ENCODE data around the gene MAPKBP1. TPM values are rescaled to one million over a fixed set of nuclear protein-coding genes. Genes with fewer than 3 reads are reported as not detected.

The MAPKBP1 gene
- total RNA-seq, 4 donors from 2014 or later, result 18.4 to 37.6 (median 29.8) TPM

GRCh38 chr15:41865490-41866055 is 91.3 kb downstream of the MAPKBP1 start:
- no peak overlapping the region for H3K27ac ChIP-seq
- no peak for DNase-seq
- intact Hi-C loops (cut with DNase I), result no loop called here
- no peaks in the 10 kb centered on the region for H3K9me3 ChIP-seq
- TF ChIP-seq POLR2A (IDR thresholded peaks at IDR 0.05) (no peak), CTCF (IDR thresholded peaks at IDR 0.05) (no peak)
- H3K4me1 ChIP-seq, result peaks cover 0 to 21% (median 11%) of the 10 kb centered on the region in 3 donors
- H3K4me3 ChIP-seq, result no peak overlapping the region
- H3K36me3 ChIP-seq, result no peaks in the 10 kb centered on the region
- WGBS, 2 donors, result 69 to 81% methylated on average over 4 to 11 of the region's 18 CpGs
- peaks cover 0 to under 1% (median 0%) of the 10 kb centered on the region in 4 donors for H3K27me3 ChIP-seq

- Histone ChIP-seq H3K27ac (no peak overlapping the region), H3K4me1 (peaks cover 0 to 25% (median 17%) of the 10 kb centered on the region in 3 donors), H3K27me3 (no peaks in the 10 kb centered on the region), H3K4me3 (no peak overlapping the region), H3K9me3 (no peaks in the 10 kb centered on the region), H3K36me3 (no peaks in the 10 kb centered on the region)
- intact Hi-C loops (cut with DNase I), result no loop called here
- TF ChIP-seq POLR2A (IDR thresholded peaks at IDR 0.05), result no peak
- TF ChIP-seq CTCF (IDR thresholded peaks at IDR 0.05), result no peak
- no CpG with 5 or more reads among the region's 8 CpGs for WGBS, 2 donors
- DNase-seq, result no peak
Observed at GRCh38 chr15:41866263-41866703, 92.0 kb downstream of the MAPKBP1 start.

- TF ChIP-seq CTCF (IDR thresholded peaks at IDR 0.05), result no peak
- TF ChIP-seq POLR2A (IDR thresholded peaks at IDR 0.05), result no peak
- Histone ChIP-seq H3K27me3 (no peaks in the 10 kb centered on the region), H3K9me3 (no peaks in the 10 kb centered on the region), H3K4me1 (peaks cover 0 to 26% (median 17%) of the 10 kb centered on the region in 3 donors), H3K27ac (no peak overlapping the region), H3K36me3 (no peaks in the 10 kb centered on the region), H3K4me3 (no peak overlapping the region)
- DNase-seq, result no peak
- intact Hi-C loops (cut with DNase I), result no loop called here
- WGBS, 2 donors, result 33 to 85% methylated on average over 3 to 4 of the region's 25 CpGs
Observed at GRCh38 chr15:41866872-41867579, 92.7 kb downstream of the MAPKBP1 start.

GRCh38 chr15:41868321-41868720 is 94.0 kb downstream of the MAPKBP1 start:
- no peaks in the 10 kb centered on the region for H3K36me3 ChIP-seq

More at GRCh38 chr15:41868321-41868720, 94.0 kb downstream of the MAPKBP1 start:
- no peak overlapping the region for H3K4me3 ChIP-seq
- 70 to 95% methylated on average over 5 to 9 of the region's 15 CpGs for WGBS, 2 donors
- no peak for TF ChIP-seq POLR2A (IDR thresholded peaks at IDR 0.05)
- no peak for TF ChIP-seq CTCF (IDR thresholded peaks at IDR 0.05)
- no peak overlapping the region for H3K27ac ChIP-seq
- H3K27me3 ChIP-seq, result no peaks in the 10 kb centered on the region
- no peaks in the 10 kb centered on the region for H3K9me3 ChIP-seq
- intact Hi-C loops (cut with DNase I), result no loop called here
- no peak for DNase-seq
- peaks cover 0 to 38% (median 17%) of the 10 kb centered on the region in 3 donors for H3K4me1 ChIP-seq
